Measurements from ENCODE around the gene VSTM4.

Gene VSTM4

DNA sequence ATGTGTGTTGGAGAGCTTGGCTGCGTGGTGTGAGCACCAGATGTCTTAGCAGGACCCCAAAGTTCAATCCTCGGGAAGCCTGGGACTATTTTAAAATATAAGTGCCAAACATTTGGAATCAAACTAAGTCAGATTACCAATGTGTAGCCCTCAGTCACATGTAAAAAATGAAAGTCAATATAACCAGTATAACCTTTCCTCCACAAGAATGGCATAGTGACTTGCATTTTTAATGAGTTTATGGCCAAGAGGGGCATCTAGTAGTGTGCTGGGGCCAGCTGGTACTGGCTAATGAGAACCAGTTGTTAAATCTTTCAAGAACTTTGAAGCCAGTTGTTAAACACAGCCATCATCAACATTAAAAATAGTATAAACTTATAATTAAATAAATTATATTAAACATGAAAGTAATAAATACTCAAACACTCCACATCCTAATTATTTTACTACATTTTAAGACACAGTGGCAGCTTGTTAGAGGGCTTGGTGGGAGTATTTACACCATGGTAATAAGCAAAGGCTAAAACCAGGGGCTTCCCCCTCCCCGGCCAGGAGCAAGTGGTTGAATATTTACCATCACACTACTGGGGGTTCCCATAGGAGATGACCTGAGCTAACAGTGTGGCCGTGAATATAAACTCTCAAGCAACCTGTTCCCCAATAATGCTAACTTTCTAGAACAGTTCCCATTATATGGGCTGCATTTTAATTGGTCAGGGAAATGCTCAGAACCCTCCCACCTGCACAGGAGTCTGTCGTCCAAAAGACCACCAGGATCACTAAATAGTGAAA, 26.4 kb upstream of the VSTM4 start:
- no peak for ATAC-seq

DNA sequence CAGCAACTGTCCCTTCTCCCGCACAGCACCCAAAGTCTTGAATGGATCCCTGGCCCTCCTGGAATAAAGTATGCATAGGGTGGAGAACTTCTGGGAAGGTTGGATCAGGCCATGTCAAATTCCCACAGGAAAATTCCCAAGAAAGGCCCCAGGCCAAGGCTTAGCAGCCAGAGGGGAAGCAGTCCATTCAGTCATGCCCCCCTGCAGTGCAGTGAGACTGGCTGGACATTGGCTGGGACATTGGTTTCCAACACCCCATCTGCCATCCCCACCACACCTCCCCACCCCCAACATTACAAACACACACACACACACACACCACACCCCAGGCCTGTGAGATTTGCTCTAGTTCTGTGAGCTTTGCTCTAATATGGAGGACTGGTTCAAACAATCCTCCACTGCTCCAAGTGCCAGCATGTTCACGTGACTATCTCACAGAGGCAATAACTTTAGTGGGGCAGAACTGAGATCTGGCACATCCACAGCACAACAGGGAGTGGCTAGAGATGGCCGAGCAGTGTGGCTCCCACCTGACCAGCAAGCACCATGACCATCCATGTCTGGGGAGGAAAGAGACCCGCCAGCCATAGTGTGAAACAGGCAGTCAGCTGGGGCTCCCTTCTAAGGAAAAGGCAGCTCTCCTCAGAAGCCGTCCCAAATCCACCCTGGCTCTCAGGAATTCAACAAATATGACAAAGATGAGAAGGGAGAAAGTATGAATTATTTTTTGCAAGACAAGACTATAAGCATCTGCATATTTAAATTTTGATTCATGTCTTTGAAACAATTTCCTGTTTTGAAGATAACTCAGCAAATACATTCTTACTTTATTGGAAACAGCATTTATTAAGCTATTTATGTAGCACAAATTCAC, 25.2 kb upstream of the VSTM4 start:
- no peak for ATAC-seq

GRCh38 chr10:49139846-49140195, 24.5 kb upstream of the VSTM4 start:
- peak; percentile 57 to 77 for ATAC-seq

- ATAC-seq: no peak
Measured at GRCh38 chr10:49139028-49139845, 23.9 kb upstream of the VSTM4 start.

DNA sequence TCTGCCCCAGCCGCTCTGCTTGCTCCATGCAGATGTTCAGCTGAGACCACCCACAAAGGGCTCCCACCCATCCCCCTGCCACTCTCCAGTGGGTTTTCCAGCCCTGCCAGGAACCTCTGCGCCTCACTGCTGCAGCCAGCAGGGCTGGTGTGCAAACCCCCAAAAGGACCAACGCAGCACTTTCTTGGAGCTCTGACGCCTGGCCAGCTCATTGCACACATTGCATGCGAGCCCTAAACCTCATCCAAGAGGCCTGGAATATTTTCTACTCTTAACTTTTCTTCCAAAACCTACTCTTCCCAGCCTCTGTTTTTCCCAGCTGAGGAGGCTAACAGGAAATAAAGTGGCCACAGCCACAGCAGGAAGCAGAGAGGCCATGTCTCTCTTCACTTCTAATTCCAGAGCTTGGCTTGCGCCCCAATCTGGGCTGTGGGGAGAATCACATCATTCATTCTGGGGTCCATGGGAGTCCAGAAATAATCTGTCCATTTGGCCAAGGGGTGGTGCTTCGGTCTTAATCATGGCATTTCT, 23.1 kb upstream of the VSTM4 start:
- no peak for ATAC-seq

GRCh38 chr10:49136525-49136924, 21.2 kb upstream of the VSTM4 start:
- no peak for ATAC-seq

DNA sequence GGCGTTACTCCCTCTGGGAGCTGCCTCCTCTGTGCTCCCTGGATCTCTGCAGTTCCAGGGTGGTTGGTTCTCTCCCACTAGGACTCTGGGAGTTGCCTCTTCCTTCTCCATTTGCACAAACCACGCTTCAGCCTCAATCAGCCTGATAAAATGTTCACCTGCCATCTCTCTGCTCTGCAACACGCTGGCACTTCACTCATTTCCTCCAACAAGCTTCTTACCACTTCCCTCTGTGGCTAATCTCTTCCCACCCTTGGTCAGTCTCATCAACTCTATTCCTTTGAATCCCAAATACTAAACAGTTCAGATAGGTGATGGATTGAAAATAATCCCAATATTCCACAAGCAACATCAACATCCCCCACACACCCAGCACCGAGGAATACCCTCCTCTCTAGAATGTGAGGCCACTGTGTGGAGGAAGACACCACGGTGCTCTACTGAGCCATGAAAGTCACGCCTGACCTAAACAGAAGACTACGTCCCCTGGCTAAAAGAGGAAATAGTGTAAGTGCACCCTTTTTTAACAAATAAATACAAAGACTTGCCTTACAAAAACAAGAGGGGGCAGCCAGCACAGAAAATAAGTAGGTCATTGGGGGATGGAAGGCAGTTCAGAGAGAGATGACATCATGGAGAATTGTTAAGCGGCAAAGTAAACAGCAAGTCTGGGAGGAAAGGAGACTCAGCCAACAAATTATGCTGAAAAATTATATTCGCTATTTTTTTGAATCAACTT, 20.4 kb upstream of the VSTM4 start:
- no peak for ATAC-seq

DNA sequence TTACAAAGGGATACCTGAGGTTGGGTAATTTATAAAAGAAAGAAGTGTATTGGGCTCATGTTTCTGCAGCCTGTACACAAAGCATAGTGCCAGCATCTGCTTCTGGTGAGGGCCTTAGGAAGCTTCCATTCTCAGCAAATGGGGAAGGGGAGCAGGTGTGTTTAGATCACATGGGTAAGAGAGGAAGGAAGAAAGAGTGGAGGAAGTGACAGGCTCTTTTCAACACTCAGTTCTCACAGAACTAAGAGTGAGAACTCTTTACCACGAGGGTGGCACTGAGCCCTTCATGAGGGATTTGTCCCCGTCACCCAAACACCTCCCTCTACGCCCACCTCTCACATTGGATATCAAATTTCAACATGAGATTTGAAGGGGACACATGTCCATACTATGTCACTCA, 19.0 kb upstream of the VSTM4 start:
- no peak for ATAC-seq

DNA sequence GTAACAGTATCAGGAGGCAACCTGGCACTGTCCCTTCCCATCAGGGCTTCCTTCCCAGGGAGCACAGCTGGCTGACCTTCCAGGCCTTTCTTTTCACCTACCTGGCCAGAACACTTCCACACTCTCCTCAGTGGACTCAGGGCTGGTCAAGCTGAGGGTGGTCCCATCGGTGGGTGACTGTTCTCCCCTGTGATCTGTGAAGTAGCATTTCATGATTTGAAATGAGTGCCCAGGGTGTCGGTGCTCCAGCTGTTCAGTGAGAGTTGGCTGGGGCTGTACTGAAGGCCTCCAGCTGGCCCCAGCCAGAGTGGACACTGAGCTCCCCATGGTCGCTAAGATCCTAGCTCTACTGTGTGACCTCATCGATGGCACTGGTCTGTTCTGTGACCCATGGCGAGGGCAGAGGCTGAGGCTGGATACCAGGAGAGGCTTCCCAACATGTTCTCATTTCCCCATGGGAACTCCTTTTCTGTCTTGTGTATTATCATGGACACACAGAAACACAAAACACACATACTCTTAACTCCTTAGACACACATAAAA, 18.5 kb upstream of the VSTM4 start, which contains the start of gene FAM170B:
TSS of gene FAM170B (minus strand) at position 316 of the 543 bp plus-strand sequence. CDS start at position 213, 103 bp downstream.
- no peak for ATAC-seq

DNA sequence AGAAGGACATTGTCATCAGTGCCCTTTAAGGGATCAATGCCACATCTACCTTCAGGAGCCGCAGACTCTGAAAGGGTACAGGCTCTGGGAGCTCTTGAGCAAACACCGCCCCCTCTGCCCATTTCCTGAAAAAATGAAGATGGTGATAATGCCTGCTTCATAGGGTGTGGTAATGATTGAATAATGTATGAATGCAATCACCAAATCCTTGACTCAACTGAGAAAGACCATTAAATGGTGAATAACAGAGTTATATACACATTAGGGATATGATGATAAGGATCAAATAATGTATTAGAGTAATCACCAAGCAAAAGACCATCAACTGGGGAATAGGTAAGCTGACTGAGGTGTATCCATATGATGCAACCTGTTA, 17.0 kb upstream of the VSTM4 start:
- ATAC-seq: no peak

DNA sequence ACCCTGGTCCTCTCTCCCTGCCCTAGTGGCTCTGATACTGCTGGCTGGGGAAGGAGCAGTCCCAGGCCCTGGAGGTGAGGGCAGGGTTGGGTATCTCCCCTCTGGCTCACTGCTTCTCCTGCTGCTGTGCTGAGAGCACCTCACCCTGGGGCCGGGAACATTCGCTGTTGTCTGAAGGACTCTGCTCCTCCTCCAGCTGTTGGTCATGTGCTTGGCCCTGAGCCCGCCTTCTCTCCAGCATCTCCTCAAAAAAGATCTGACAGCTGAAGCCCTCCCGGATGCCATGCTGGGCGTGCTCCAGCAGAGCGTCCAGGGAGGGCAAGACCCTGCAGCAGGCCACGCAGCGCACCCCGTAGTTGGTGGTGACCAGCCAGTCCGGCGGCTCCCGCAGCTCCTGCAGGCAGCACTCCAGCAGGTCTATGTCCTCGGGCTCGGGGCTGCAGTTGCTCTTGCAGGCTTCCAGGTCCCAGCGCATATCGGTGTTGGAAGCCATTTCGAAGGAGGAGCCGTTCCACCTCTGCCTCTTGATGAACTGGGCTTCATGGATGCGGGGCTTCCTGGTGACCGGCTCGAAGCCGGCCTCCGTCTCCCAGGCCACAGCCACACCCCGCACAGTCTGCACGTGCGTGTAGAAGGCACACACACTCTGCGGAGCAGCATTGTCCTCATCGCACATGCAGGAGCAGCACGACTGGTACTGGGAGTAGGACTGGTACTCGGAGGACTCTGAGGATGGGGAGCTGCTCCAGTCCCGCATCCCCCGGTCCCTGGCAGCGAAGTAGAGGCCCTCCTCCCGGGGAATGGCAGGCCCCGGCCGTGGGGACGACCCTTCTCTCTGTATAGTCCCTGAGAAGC, 16.4 kb upstream of the VSTM4 start:
- no peak for ATAC-seq

DNA sequence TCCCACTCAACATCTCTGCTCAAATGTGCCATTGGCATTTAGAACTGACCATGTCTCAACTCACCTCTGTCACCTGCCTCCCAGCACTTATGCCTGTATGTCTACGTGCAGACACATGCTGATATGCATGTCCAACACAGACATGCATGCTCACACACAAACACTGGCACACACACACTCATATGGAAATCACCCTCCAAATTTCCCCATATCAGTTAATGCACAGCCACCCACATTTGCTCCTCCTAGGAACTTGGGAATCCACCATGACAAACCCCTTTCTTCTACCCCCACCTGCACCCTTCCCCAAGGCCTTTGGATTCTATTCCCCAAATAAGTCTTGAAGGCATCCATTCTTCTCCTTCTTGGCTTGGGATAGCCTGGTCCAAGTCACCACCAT, 14.1 kb upstream of the VSTM4 start:
- ATAC-seq: no peak

DNA sequence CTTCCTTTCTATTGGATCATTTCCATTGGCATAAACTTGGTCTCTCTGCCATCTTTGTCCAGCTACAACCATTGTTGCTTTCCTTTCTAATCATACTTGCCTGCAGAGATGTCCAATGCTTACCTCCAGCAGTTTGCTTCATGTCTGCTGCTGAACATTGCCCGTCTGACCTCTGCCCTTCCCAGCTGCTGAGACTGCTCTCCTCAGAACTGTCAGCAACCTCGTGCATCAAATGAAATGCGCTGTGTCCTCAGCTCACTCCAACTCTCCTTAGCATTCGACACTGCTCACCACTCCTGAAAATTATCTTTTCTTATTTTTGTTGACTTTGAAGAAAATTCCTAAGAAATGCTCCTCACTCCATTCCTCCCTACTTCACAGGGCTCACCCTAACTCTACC, 13.5 kb upstream of the VSTM4 start:
- ATAC-seq: no peak

GRCh38 chr10:49123981-49124950, 8.9 kb upstream of the VSTM4 start:
- no peak for ATAC-seq

- ATAC-seq: no peak
Measured at GRCh38 chr10:49120911-49121310, 5.6 kb upstream of the VSTM4 start.

DNA sequence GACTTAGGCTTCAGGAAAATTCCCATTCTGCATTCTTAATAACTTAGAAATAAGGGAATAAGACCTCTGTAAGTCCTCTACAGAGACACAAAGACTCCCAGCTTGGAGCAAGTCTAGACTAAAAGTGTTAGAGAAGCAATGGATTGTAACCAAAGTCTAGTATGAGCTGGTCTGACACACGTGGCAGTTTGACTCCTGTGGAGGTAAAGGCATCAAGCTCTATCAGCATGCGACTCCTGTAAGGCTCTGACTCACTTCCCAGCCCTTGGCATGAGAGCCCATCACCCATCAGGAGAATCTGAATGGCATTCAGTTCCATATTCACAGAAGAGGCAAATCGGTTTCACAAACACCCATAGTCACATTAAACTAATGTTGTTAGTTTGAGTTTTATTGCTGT, 4.4 kb upstream of the VSTM4 start:
- no peak for ATAC-seq

GRCh38 chr10:49118430-49119074, 3.2 kb upstream of the VSTM4 start:
- ATAC-seq: no peak

- no peak for ATAC-seq
Measured at GRCh38 chr10:49117376-49118070, 2.2 kb upstream of the VSTM4 start.

Measured in activated CD4-positive, CD25-positive, alpha-beta regulatory T cell treated with anti-CD3 and anti-CD28 coated beads, Interleukin-2, amount 50 U/mL, for 24 hours (primary cell).